ENCODE results near the gene CHURC1.

Gene CHURC1

GRCh38 chr14:64953661-64954060, 39.4 kb downstream of the CHURC1 start:
- no peak overlapping the region for H3K4me2 ChIP-seq
- H3K79me2 ChIP-seq (ENCODE audit: insufficient read depth, low read depth), result no peaks in the 10 kb centered on the region
- H2AFZ ChIP-seq (ENCODE audit: low read depth), result no peak overlapping the region
- no peaks in the 10 kb centered on the region for H4K20me1 ChIP-seq (ENCODE audit: insufficient read depth)
- peaks cover 20% of the 10 kb centered on the region for H3K4me1 ChIP-seq (ENCODE audit: low read depth, poor library complexity, severe bottlenecking)
- H3K27me3 ChIP-seq (ENCODE audit: insufficient read depth, low read depth), result no peaks in the 10 kb centered on the region
- TF ChIP-seq CTCF (conservative IDR thresholded peaks at IDR 0.05; ENCODE audit: low read depth, low read length), result no peak
- no peaks in the 10 kb centered on the region for H3K36me3 ChIP-seq (ENCODE audit: insufficient read depth)
- H3K9ac ChIP-seq, result no peak overlapping the region
- H3K4me3 ChIP-seq (IDR thresholded peaks at IDR 0.05; ENCODE audit: insufficient read depth, low read depth, low read length), result no peak overlapping the region
- H3K27ac ChIP-seq, result no peak overlapping the region

GRCh38 chr14:64954491-64955240, 40.4 kb downstream of the CHURC1 start:
- Histone ChIP-seq H3K79me2 (ENCODE audit: insufficient read depth, low read depth) (no peaks in the 10 kb centered on the region), H3K4me2 (no peak overlapping the region), H2AFZ (ENCODE audit: low read depth) (no peak overlapping the region), H3K36me3 (ENCODE audit: insufficient read depth) (no peaks in the 10 kb centered on the region), H3K4me1 (ENCODE audit: low read depth, poor library complexity, severe bottlenecking) (peaks cover 20% of the 10 kb centered on the region), H3K27ac (no peak overlapping the region), H4K20me1 (ENCODE audit: insufficient read depth) (no peaks in the 10 kb centered on the region), H3K4me3 (IDR thresholded peaks at IDR 0.05; ENCODE audit: insufficient read depth, low read depth, low read length) (no peak overlapping the region), H3K9ac (no peak overlapping the region), H3K27me3 (ENCODE audit: insufficient read depth, low read depth) (no peaks in the 10 kb centered on the region)
- TF ChIP-seq CTCF (conservative IDR thresholded peaks at IDR 0.05; ENCODE audit: low read depth, low read length), result no peak

- Histone ChIP-seq H3K4me2 (no peak overlapping the region), H3K4me3 (IDR thresholded peaks at IDR 0.05; ENCODE audit: insufficient read depth, low read depth, low read length) (no peak overlapping the region), H3K27me3 (ENCODE audit: insufficient read depth, low read depth) (no peaks in the 10 kb centered on the region), H2AFZ (ENCODE audit: low read depth) (no peak overlapping the region), H3K27ac (no peak overlapping the region), H3K9ac (no peak overlapping the region), H4K20me1 (ENCODE audit: insufficient read depth) (no peaks in the 10 kb centered on the region), H3K79me2 (ENCODE audit: insufficient read depth, low read depth) (0 out of 2 replicates have a peak, but pooled peaks cover 1% of the 10 kb centered on the region), H3K36me3 (ENCODE audit: insufficient read depth) (no peaks in the 10 kb centered on the region), H3K4me1 (ENCODE audit: low read depth, poor library complexity, severe bottlenecking) (peaks cover 24% of the 10 kb centered on the region)
- no peak for TF ChIP-seq CTCF (conservative IDR thresholded peaks at IDR 0.05; ENCODE audit: low read depth, low read length)
These were observed 41.0 kb downstream of the CHURC1 start for GRCh38 chr14:64955297-64955696.

GRCh38 chr14:64956697-64957406, 42.6 kb downstream of the CHURC1 start:
- no peak overlapping the region for H2AFZ ChIP-seq (ENCODE audit: low read depth)
- no peak overlapping the region for H3K27ac ChIP-seq
- no peak overlapping the region for H3K4me2 ChIP-seq
- H3K27me3 ChIP-seq (ENCODE audit: insufficient read depth, low read depth), result no peaks in the 10 kb centered on the region
- peaks cover 40% of the 10 kb centered on the region for H3K4me1 ChIP-seq (ENCODE audit: low read depth, poor library complexity, severe bottlenecking)
- no peaks in the 10 kb centered on the region for H3K36me3 ChIP-seq (ENCODE audit: insufficient read depth)
- H3K79me2 ChIP-seq (ENCODE audit: insufficient read depth, low read depth), result peaks cover 6% of the 10 kb centered on the region; the same call in 1 of the 2 replicates
- TF ChIP-seq CTCF (conservative IDR thresholded peaks at IDR 0.05; ENCODE audit: low read depth, low read length), result no peak
- no peaks in the 10 kb centered on the region for H4K20me1 ChIP-seq (ENCODE audit: insufficient read depth)
- no peak overlapping the region for H3K4me3 ChIP-seq (IDR thresholded peaks at IDR 0.05; ENCODE audit: insufficient read depth, low read depth, low read length)
- H3K9ac ChIP-seq, result no peak overlapping the region
